ENCODE measurements around the gene GRK7.

DNA sequence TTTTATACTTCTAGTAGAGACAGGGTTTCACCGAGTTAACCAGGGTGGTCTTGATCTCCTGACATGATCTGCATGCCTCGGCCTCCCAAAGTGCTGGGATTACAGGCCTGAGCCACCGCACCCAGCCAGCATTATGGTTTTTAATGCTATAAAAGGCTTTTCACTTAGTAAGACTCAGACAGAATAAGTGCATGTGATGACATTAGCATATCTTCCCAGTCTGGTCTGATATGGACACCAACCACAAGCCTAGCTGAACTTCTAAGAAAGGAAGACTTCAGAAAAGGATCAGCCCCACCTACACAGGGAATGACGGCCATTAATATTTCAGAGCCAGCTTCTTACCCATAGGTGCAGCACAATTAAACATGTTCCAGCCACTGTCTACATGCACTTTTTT, 27.0 kb downstream of the GRK7 start:
- TF ChIP-seq EZH2phosphoT487 (IDR thresholded peaks at IDR 0.05; ENCODE audit: insufficient read depth, low read depth): no peak
- no peak for TF ChIP-seq EZH2 (IDR thresholded peaks at IDR 0.05; ENCODE audit: insufficient read depth, poor library complexity, severe bottlenecking)
